ENCODE results near the gene SH3RF2.

DNA sequence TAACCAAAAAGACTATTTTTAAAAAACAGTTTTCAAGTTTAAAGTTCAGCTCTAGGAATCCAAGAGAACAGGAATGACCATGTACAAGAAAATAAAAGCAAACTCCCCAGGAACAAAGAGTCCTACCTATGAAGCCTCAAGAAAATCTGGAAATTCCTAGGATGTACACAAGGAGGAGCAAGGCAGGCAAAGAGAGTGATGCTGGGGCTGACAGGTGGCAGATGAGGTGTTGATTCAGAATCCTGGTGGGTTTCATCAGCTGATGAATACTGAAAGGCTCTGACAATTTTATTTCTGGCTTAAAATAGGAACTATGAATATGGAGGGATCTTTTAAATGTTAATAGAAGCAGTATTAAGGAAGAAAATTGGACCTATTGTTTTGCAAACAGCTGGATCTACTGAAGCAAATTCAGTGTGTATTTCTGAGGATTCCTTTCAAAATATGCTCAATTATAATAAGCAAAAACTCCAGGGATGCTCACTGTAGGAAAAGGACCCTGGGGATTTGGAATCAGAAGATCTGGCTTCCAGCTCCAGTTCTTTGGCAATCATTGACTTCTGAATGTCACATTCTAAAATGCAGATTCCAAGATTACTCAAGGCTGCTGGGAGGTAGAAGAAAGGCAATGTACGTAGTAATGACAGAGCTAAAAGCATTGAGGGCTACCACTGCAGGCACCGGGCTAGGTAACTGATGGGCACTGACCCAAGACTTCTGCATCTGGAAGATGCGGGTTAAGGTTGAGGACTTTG is 28.0 kb upstream of the SH3RF2 start:
- no peak for TF ChIP-seq POLR2A (IDR thresholded peaks at IDR 0.05)
- TF ChIP-seq CTCF (IDR thresholded peaks at IDR 0.05), result peak in 1 of 6 experiments; percentile 5
- TF ChIP-seq EP300 (IDR thresholded peaks at IDR 0.05), result no peak
- no peak for TF ChIP-seq POLR2AphosphoS5 (IDR thresholded peaks at IDR 0.05)

All from upper lobe of left lung (tissue), 4 donors.